GM19468 (cell line): Measurements from ENCODE around the gene PDE4DIP.
"Not testable (repeated sequence)": the region's sequence is repeated elsewhere in the genome, so short reads cannot be mapped to it uniquely, and the experiment has no call there.

Source experiments
- ATAC-seq: cut with Tn5 transposase; IDR thresholded peaks from one replicate; pipeline ENCODE4 v1.9.1; 2021; ENCODE audit warnings: mild to moderate bottlenecking, moderate library complexity, moderate number of reproducible peaks; ENCODE audit not compliant: unreplicated experiment; ENCODE audit errors: extremely low read depth

Gene PDE4DIP

GRCh38 chr1:148868924-148869633 lies 24.9 kb downstream of the PDE4DIP start:
- ATAC-seq, result not testable (repeated sequence)

DNA sequence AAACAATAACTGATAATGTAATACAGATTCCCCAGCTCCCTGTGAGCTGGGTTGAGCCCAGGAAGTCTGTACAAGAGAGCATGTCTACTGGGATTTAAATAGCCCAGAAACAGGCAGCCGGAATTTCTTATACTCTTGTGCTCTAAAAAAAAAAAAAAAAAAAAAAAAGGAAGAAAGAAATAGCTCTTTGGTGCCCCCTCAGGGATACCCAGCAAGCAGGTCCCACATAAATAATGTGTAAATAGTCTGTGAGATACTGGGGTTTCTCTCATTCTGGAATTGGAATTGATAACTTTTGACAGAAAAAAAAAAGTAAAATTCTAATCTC lies 25.4 kb downstream of the PDE4DIP start:
- not testable (repeated sequence) for ATAC-seq

DNA sequence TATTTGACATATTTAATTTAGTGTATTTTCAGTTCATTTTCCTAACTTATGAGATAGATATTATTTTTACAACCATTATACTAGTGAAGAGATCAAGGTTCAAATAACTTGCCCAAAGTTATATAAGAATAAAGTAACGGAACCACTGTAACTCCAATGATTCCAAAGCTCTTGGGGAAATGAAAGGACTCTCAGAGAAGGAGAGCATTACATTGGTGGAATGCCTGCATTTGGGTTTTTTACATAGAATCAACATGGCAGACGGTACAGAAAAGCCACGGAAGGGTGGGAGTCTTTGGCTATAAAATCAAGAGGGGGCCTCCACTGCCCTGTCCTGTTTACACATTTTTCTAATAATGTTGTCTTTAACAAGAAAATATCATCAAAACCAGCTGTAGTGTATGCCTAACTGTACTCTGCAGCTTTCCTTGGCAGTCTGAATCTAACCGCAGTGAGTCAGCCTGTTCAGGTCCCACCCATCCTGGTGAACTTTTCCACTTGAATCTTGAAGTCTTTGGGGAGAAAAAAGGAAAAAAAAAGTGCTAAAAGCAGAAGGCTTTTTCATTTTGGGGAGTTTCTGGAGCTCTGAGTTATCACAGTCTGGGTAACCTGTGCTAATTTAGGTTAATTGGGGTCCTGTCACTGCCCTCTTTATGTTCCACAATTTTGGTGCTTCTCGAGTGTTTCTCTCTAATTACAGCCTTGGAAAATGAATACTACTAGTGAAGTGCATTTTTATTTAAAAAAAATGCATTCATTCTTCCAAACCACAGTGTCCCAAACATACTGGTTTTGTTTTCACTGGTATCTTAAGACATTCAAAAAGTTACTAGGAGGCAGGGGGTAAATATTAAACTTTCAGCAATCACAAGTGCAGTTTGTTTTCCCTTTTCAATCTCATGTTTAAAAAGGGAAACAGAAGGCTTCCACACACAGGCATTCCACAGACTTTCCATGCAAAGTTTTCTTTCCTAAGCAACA lies 30.5 kb downstream of the PDE4DIP start:
- ATAC-seq, result not testable (repeated sequence)

GRCh38 chr1:148879812-148880416 lies 35.7 kb downstream of the PDE4DIP start:
- not testable (repeated sequence) for ATAC-seq

- not testable (repeated sequence) for ATAC-seq
Observed at GRCh38 chr1:148881261-148881660, 37.0 kb downstream of the PDE4DIP start.

- not testable (repeated sequence) for ATAC-seq
Observed at GRCh38 chr1:148885219-148885618, 41.0 kb downstream of the PDE4DIP start.

DNA sequence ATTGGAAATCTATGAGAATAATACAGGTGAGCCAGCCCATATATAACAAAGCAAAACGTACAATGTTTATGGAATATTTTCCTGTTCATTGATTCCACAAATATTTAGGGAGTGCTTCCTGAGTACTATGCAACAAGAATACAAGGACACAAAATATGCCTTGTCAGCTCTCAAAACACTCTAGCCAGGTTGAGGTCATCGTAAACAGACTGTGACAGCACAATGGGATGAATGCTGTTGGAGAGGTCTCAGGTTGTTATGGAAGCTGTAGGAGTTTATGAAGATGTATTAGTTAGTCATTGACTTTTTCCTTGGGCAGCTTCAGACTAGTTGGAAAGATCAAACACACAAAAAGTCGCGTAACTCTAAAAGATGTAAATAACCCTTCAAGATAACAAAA lies 42.1 kb downstream of the PDE4DIP start:
- not testable (repeated sequence) for ATAC-seq

DNA sequence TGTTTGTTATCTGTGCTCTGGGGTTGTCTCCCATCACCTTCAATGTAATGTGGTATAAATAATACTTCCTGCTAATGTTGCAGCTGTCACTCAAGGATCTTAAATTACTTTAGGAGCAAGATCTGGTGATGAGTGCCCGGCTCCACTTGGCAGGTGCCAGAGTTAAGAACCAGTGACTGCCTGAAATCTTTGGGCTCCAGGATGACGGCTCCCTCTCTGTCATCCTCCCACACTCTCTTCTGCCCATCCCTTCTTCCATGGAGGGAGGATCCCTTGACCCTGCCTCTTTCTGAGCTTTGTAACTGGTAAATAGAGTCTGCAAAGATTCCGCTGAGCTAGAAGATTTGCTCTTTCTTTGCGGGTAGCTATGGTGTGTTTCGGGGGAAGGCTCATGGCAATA lies 44.4 kb downstream of the PDE4DIP start:
- not testable (repeated sequence) for ATAC-seq

GRCh38 chr1:148889267-148890074 lies 45.2 kb downstream of the PDE4DIP start:
- not testable (repeated sequence) for ATAC-seq

DNA sequence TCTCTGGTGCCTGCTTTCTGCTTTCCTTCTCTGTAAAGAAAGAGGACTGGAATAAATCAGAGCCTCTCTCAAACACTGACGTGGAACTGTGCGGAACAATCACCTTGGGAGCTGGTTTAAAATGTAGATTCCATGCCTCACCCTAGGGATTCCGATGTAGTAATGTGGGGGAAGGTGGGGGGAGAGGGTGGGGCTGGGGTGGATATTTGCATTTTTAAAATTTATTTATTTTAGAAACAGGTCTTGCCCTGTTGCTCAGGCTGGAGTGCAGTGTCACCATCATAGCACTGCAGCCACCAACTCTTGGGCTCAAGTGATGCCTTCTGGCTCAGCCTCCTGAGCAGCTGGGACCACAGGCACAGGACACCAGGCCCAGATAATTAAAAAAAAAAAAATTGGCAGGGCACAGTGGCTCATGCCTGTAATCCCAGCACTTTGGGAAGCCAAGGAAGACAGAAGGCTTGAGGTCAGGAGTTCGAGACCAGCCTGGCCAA lies 45.9 kb downstream of the PDE4DIP start:
- ATAC-seq, result not testable (repeated sequence)

GRCh38 chr1:148894360-148895352 lies 50.4 kb downstream of the PDE4DIP start:
- not testable (repeated sequence) for ATAC-seq

DNA sequence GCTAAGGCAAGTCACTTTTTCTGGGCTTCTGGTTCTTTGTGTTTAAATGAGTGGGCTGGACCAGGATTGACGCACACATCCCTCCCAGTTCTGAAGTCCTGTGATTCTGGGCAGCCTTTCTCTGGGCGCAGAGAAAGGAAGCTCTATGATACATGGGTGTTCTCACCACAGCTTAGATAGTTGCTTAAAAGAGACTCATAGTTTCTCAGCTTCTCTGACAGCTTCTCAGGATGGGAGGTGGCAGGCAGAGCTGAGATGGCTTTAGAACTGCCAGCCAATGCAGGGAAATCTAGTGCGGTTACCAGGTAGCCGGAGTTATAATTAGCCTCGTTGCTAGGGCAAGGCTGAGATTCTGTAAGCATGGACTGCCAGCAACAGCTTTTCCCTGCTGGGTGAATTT lies 55.8 kb downstream of the PDE4DIP start:
- not testable (repeated sequence) for ATAC-seq

- ATAC-seq, result not testable (repeated sequence)
Observed at GRCh38 chr1:148900691-148901090, 56.5 kb downstream of the PDE4DIP start.

GRCh38 chr1:148901150-148901952 lies 57.1 kb downstream of the PDE4DIP start:
- not testable (repeated sequence) for ATAC-seq

DNA sequence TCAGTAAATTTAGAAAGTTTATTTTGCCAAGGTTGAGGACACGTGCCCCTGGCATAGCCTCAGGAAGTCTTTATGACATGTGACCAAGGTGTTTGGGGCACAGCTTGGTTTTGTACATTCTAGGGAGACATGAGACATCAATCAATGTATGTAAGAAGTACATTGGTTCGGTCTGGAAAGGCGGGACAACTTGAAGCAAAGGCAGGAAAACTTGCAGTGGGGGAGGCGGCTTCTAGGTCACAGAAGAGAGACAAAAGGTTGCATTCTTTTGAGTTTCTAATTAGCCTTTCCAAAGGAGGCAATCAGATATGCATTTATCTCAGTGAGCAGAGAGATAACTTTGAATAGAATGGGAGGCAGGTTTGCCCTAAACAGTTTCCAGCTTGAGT lies 57.7 kb downstream of the PDE4DIP start:
- not testable (repeated sequence) for ATAC-seq

DNA sequence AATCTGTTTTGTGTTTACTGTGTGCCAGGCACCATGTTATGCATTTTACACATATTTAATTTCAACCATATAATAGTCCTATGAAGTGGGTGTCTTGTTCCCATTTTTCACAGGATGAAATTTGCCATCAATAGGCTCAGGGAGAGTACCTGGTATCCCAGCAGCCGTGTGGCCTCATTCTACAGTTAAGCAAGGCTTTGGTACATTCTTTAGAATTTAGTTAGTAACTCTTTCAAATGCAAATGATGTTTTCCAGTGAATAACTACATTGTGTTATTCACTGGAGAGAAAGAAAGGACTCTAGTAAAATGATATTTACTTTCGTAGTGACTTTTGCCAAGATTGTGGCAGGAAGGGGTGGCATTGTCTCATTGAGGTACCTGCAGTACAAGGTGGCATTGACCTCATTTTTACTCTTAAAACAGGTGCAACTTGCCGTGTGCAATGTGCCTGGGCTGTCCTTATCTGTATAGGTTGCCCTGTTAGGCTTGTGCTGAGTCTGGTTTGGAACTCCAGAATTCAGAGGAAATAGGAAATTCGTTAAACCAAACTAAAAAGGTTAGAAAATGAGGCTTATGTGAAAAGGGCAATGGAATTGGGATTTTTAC lies 65.1 kb downstream of the PDE4DIP start:
- not testable (repeated sequence) for ATAC-seq

GRCh38 chr1:148911303-148911928 lies 67.2 kb downstream of the PDE4DIP start:
- not testable (repeated sequence) for ATAC-seq
